CD4-positive, CD25-positive, alpha-beta regulatory T cell (primary cell): ENCODE measurements around the gene CERK. TPM values are rescaled to one million over a fixed set of nuclear protein-coding genes. Genes with fewer than 3 reads are reported as not detected.

ENCODE experiments used
- ATAC-seq, 2 donors: fragments of 150-1000 bp; cut with Tn5 transposase; one replicate each; pipeline ENCODE4 v1.10.0; 2021; ENCODE audit warnings: low read depth in 2 of 2, moderate number of reproducible peaks in 2 of 2, moderate library complexity in 1 of 2
- DNase-seq, 3 donors: peaks; one replicate each; pipeline versions ENCODE4 v3.0.0 to v3.0.0-alpha.2; 2012 to 2022; ENCODE audit warnings: mixed read lengths in 1 of 3
- H3K27ac ChIP-seq: one replicate; pipeline ENCODE4 v1.7.0; 2013; ENCODE audit warnings: mild to moderate bottlenecking, low read length; ENCODE audit not compliant: insufficient read depth, poor library complexity, severe bottlenecking
- H3K27me3 ChIP-seq: one replicate; pipeline ENCODE4 v1.7.0; 2013; ENCODE audit warnings: low read length; ENCODE audit not compliant: control insufficient read depth, insufficient read depth
- H3K36me3 ChIP-seq: one replicate; pipeline ENCODE4 v1.7.0; 2013; ENCODE audit warnings: mild to moderate bottlenecking, low read length, moderate library complexity; ENCODE audit not compliant: control insufficient read depth, insufficient read depth
- H3K4me1 ChIP-seq: 2 replicates; pipeline ENCODE4 v1.7.0; 2013; ENCODE audit warnings: mild to moderate bottlenecking, low read length; ENCODE audit not compliant: insufficient read depth, control insufficient read depth, poor library complexity, severe bottlenecking
- H3K4me3 ChIP-seq: one replicate; pipeline ENCODE4 v1.7.0; 2013; ENCODE audit warnings: low read depth, mild to moderate bottlenecking, low read length, moderate library complexity
- H3K9me3 ChIP-seq, 2 experiments: 1 replicate in 1 of 2; 2 replicates in 1 of 2; pipeline ENCODE4 v1.7.0; 2013; ENCODE audit warnings: low read length in 2 of 2, mild to moderate bottlenecking in 1 of 2, moderate library complexity in 1 of 2; ENCODE audit not compliant: control insufficient read depth in 2 of 2
- H3K27ac Mint-ChIP-seq, 3 donors: one replicate each; pipeline ENCODE4 v1.8.0; 2020 to 2022; ENCODE audit warnings: mild to moderate bottlenecking in 3 of 3, mixed read lengths in 3 of 3, moderate library complexity in 2 of 3
- H3K27me3 Mint-ChIP-seq: one replicate; pipeline ENCODE4 v1.8.0; 2022; ENCODE audit warnings: mild to moderate bottlenecking, mixed read lengths
- H3K36me3 Mint-ChIP-seq: one replicate; pipeline ENCODE4 v1.8.0; 2020; ENCODE audit warnings: mixed read lengths
- H3K4me1 Mint-ChIP-seq, 4 donors: one replicate each; pipeline ENCODE4 v1.8.0; 2020 to 2022; ENCODE audit warnings: mixed read lengths in 4 of 4, mild to moderate bottlenecking in 1 of 4
- H3K4me3 Mint-ChIP-seq, 4 donors: one replicate each; pipeline ENCODE4 v1.8.0; 2020 to 2022; ENCODE audit warnings: mild to moderate bottlenecking in 4 of 4, mixed read lengths in 4 of 4, moderate library complexity in 3 of 4
- H3K9me3 Mint-ChIP-seq, 7 donors: one replicate each; pipeline ENCODE4 v1.8.0; 2020 to 2022; ENCODE audit warnings: mixed read lengths in 7 of 7, mild to moderate bottlenecking in 3 of 7, moderate library complexity in 2 of 7
- polyA plus RNA-seq, 4 donors: library from polyadenylated mRNA; unstranded; fragments of 300-500 nt; fragmentation: Illumina TruSeq; gene quantifications; one replicate each; pipeline ENCODE4 v1.2.3, GENCODE V29; 2021
- total RNA-seq: library from RNA; stranded (reverse); gene quantifications from one replicate; pipeline ENCODE4 v1.2.3, GENCODE V29; 2022

Gene CERK
- total and polyA plus RNA-seq, 5 donors from 2014 or later = 75.5 to 105 (median 85.3) TPM

- Histone ChIP-seq H3K27ac (peak overlapping the region; percentile 80), H3K4me3 (peak overlapping the region; percentile 65)
These were observed 63.7 kb downstream of the CERK start for GRCh38 chr22:46674367-46674781.

GRCh38 chr22:46673662-46674236 lies 64.3 kb downstream of the CERK start:
- peak; percentile 42 to 49 for ATAC-seq

More at GRCh38 chr22:46674367-46674781, 63.7 kb downstream of the CERK start:
- no peaks in the 10 kb centered on the region for H3K9me3 Mint-ChIP-seq
- H3K27me3 Mint-ChIP-seq = peaks cover 4% of the 10 kb centered on the region
- peaks cover 2 to 39% (median 11%) of the 10 kb centered on the region in 4 donors for H3K4me1 Mint-ChIP-seq
- Histone ChIP-seq H3K9me3 (no peaks in the 10 kb centered on the region), H3K27me3 (no peaks in the 10 kb centered on the region), H3K36me3 (peaks cover 3% of the 10 kb centered on the region), H3K4me1 (peaks cover 36% of the 10 kb centered on the region)
- ATAC-seq (peak; percentile 87 to 88), DNase-seq (peak; percentile 72 to 93 (median 83))
- H3K36me3 Mint-ChIP-seq = no peaks in the 10 kb centered on the region
- peak overlapping the region; percentile 96 to 99 (median 98) for H3K4me3 Mint-ChIP-seq
- H3K27ac Mint-ChIP-seq = peak overlapping the region; percentile 95 to 98 (median 98)

DNA sequence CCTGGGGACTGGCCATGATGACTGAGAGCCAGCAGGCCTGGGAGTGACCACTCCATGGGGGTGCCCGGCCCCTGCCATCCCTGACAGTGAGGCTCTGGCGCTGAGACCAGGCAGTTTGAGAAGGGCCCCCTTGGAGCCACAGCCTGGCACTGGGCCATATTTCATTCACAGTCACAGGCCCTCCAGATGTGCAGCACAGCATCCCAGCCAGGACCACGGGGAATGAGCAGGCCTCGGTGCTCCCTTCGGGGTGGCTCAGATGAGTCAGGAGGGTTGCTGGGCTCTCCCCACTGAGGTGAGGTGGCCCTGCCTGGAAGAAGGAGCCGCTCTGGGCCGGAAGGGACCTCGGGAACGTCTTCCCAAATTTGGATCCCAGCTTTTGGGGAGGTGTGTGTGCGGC lies 64.8 kb downstream of the CERK start:
- H3K36me3 ChIP-seq = peaks cover 3% of the 10 kb centered on the region
- H3K4me3 ChIP-seq = no peak overlapping the region
- H3K4me1 ChIP-seq = peaks cover 36% of the 10 kb centered on the region
- peaks cover 5% of the 10 kb centered on the region for H3K36me3 Mint-ChIP-seq
- peaks cover 4% of the 10 kb centered on the region for H3K27me3 Mint-ChIP-seq
- no peak for DNase-seq
- H3K9me3 ChIP-seq = no peaks in the 10 kb centered on the region
- H3K27me3 ChIP-seq = no peaks in the 10 kb centered on the region
- peaks cover 2 to 39% (median 11%) of the 10 kb centered on the region in 4 donors for H3K4me1 Mint-ChIP-seq
- peak overlapping the region in 2 of 3 donors; percentile 95 to 98 for H3K27ac Mint-ChIP-seq
- no peak for ATAC-seq
- H3K4me3 Mint-ChIP-seq = peak overlapping the region; percentile 50 to 99 (median 98)
- H3K9me3 Mint-ChIP-seq = no peaks in the 10 kb centered on the region
- peak overlapping the region; percentile 80 for H3K27ac ChIP-seq

More at GRCh38 chr22:46673662-46674236, 64.3 kb downstream of the CERK start:
- no peaks in the 10 kb centered on the region for H3K9me3 Mint-ChIP-seq
- Histone ChIP-seq H3K4me1 (peaks cover 36% of the 10 kb centered on the region), H3K27me3 (no peaks in the 10 kb centered on the region), H3K27ac (peak overlapping the region; percentile 80), H3K9me3 (no peaks in the 10 kb centered on the region), H3K4me3 (peak overlapping the region; percentile 65), H3K36me3 (peaks cover 3% of the 10 kb centered on the region)
- peaks cover 2 to 39% (median 11%) of the 10 kb centered on the region in 4 donors for H3K4me1 Mint-ChIP-seq
- peak overlapping the region; percentile 96 to 99 (median 98) for H3K4me3 Mint-ChIP-seq
- H3K36me3 Mint-ChIP-seq = peaks cover 3% of the 10 kb centered on the region
- peak overlapping the region; percentile 95 to 98 (median 98) for H3K27ac Mint-ChIP-seq
- H3K27me3 Mint-ChIP-seq = peaks cover 4% of the 10 kb centered on the region
- DNase-seq = peak in 1 of 3 donors; percentile 48

- peak overlapping the region in 1 of 4 donors; percentile 64 for H3K4me3 Mint-ChIP-seq
- H3K4me1 Mint-ChIP-seq = peaks cover 2 to 36% (median 11%) of the 10 kb centered on the region in 4 donors
- ATAC-seq = no peak
- peak overlapping the region in 2 of 3 donors; percentile 26 to 65 for H3K27ac Mint-ChIP-seq
- H3K27me3 Mint-ChIP-seq = peaks cover 4% of the 10 kb centered on the region
- DNase-seq = no peak
- Histone ChIP-seq H3K27me3 (no peaks in the 10 kb centered on the region), H3K9me3 (no peaks in the 10 kb centered on the region), H3K4me1 (peaks cover 36% of the 10 kb centered on the region), H3K27ac (peak overlapping the region; percentile 80), H3K4me3 (no peak overlapping the region), H3K36me3 (peaks cover 2% of the 10 kb centered on the region)
- H3K9me3 Mint-ChIP-seq = no peaks in the 10 kb centered on the region
- H3K36me3 Mint-ChIP-seq = peaks cover 5% of the 10 kb centered on the region
These were observed 65.3 kb downstream of the CERK start for GRCh38 chr22:46672731-46673130.

- no peak for DNase-seq
- no peaks in the 10 kb centered on the region for H3K9me3 Mint-ChIP-seq
- H3K4me1 Mint-ChIP-seq = peaks cover 2 to 36% (median 11%) of the 10 kb centered on the region in 4 donors
- no peak for ATAC-seq
- Histone ChIP-seq H3K9me3 (no peaks in the 10 kb centered on the region), H3K27me3 (no peaks in the 10 kb centered on the region), H3K4me3 (no peak overlapping the region), H3K27ac (no peak overlapping the region), H3K36me3 (no peaks in the 10 kb centered on the region), H3K4me1 (peaks cover 36% of the 10 kb centered on the region)
- H3K36me3 Mint-ChIP-seq = peaks cover 5% of the 10 kb centered on the region
- H3K4me3 Mint-ChIP-seq = no peak overlapping the region
- H3K27me3 Mint-ChIP-seq = peaks cover 4% of the 10 kb centered on the region
- H3K27ac Mint-ChIP-seq = peak overlapping the region in 1 of 3 donors; percentile 26
These were observed 66.1 kb downstream of the CERK start for GRCh38 chr22:46671824-46672432.

DNA sequence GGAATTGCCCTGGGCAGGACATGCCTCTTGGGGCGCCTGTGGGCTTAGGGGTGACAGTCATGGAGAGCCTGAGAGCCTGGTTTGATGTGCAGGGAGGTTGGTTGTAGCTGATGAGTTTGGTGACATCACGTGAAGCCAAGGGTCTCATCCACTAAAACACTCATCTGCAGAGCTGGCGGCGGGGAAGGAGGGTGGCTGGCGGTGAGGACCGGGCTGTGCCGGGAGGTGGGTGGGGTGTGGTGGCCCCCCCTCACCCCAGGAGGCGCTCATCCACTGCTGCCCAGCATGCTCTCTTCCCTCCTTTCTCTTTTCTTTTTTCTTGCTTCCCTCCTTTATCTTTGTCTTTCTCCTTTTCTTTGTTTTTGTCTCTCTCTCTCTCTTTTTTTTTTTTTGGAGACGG lies 68.9 kb downstream of the CERK start:
- no peak for ATAC-seq
- H3K27ac ChIP-seq = no peak overlapping the region
- peaks cover 0 to 15% (median 5%) of the 10 kb centered on the region in 4 donors for H3K4me1 Mint-ChIP-seq
- no peaks in the 10 kb centered on the region for H3K9me3 Mint-ChIP-seq
- H3K4me1 ChIP-seq = peaks cover 14% of the 10 kb centered on the region
- peaks cover 5% of the 10 kb centered on the region for H3K36me3 Mint-ChIP-seq
- H3K9me3 ChIP-seq = no peaks in the 10 kb centered on the region
- DNase-seq = no peak
- no peaks in the 10 kb centered on the region for H3K27me3 Mint-ChIP-seq
- no peaks in the 10 kb centered on the region for H3K27me3 ChIP-seq
- H3K36me3 ChIP-seq = peaks cover 6% of the 10 kb centered on the region
- no peak overlapping the region for H3K4me3 ChIP-seq
- H3K27ac Mint-ChIP-seq = peak overlapping the region in 2 of 3 donors; percentile 31 to 52
- H3K4me3 Mint-ChIP-seq = no peak overlapping the region

- Mint-ChIP-seq H3K4me1 (peaks cover 0 to 4% (median 0%) of the 10 kb centered on the region in 4 donors), H3K27ac (no peak overlapping the region), H3K9me3 (no peaks in the 10 kb centered on the region), H3K27me3 (no peaks in the 10 kb centered on the region), H3K4me3 (no peak overlapping the region), H3K36me3 (peaks cover 10% of the 10 kb centered on the region)
- H3K4me1 ChIP-seq = peaks cover 4% of the 10 kb centered on the region
- H3K27ac ChIP-seq = no peak overlapping the region
- no peaks in the 10 kb centered on the region for H3K27me3 ChIP-seq
- DNase-seq (no peak), ATAC-seq (no peak)
- H3K36me3 ChIP-seq = peaks cover 6% of the 10 kb centered on the region
- H3K9me3 ChIP-seq = no peaks in the 10 kb centered on the region
- no peak overlapping the region for H3K4me3 ChIP-seq
These were observed 69.9 kb downstream of the CERK start for GRCh38 chr22:46668116-46668515.
